ENCODE data around the gene CDKN2B-AS1.

DNA sequence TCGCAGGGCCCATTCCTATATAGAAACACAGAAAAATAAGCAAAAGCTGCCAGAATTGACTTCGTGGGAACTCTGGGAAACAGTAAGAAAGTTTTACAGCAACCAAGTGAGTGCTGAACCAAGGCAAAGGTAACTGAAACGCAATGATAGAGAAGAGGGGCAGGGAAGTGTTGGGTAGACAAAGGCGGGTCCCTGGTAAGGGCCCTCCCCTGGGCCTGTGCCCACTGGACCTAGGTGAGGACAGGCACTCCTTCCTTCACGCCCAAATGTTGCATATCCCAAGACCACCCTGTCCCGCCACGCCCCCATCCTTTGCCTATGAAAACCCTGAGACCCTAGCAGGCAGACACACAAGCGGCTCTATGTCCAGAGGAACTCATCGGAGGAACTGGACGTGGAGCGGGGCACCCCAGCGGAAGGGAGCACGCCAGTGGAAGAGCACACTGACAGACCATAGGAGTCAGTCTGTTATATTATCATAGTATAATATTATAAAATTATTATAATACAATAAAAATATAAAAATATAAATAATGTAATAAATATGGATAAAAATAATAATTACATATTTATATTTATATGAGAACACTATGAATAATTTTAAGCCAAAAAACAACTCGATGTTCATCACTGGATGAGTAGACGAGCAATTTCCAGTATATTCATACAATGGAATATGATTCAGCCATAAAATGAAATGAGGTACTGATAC lies 28.3 kb upstream of the CDKN2B-AS1 start:
- TF ChIP-seq, protein P1, sequence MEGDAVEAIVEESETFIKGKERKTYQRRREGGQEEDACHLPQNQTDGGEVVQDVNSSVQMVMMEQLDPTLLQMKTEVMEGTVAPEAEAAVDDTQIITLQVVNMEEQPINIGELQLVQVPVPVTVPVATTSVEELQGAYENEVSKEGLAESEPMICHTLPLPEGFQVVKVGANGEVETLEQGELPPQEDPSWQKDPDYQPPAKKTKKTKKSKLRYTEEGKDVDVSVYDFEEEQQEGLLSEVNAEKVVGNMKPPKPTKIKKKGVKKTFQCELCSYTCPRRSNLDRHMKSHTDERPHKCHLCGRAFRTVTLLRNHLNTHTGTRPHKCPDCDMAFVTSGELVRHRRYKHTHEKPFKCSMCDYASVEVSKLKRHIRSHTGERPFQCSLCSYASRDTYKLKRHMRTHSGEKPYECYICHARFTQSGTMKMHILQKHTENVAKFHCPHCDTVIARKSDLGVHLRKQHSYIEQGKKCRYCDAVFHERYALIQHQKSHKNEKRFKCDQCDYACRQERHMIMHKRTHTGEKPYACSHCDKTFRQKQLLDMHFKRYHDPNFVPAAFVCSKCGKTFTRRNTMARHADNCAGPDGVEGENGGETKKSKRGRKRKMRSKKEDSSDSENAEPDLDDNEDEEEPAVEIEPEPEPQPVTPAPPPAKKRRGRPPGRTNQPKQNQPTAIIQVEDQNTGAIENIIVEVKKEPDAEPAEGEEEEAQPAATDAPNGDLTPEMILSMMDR (IDR thresholded peaks at IDR 0.05; ENCODE audit: poor library complexity, severe bottlenecking) = no peak
- TF ChIP-seq EZH2 (IDR thresholded peaks at IDR 0.05; ENCODE audit: borderline replicate concordance, insufficient read depth, low read length, poor library complexity, severe bottlenecking) = no peak
- no peak for TF ChIP-seq EP300 (conservative IDR thresholded peaks at IDR 0.05; ENCODE audit: poor library complexity, severe bottlenecking)
- no peak for TF ChIP-seq RAD21 (conservative IDR thresholded peaks at IDR 0.05)
- no peak for TF ChIP-seq MXI1 (conservative IDR thresholded peaks at IDR 0.05; ENCODE audit: poor library complexity, severe bottlenecking)
- TF ChIP-seq, protein P2, sequence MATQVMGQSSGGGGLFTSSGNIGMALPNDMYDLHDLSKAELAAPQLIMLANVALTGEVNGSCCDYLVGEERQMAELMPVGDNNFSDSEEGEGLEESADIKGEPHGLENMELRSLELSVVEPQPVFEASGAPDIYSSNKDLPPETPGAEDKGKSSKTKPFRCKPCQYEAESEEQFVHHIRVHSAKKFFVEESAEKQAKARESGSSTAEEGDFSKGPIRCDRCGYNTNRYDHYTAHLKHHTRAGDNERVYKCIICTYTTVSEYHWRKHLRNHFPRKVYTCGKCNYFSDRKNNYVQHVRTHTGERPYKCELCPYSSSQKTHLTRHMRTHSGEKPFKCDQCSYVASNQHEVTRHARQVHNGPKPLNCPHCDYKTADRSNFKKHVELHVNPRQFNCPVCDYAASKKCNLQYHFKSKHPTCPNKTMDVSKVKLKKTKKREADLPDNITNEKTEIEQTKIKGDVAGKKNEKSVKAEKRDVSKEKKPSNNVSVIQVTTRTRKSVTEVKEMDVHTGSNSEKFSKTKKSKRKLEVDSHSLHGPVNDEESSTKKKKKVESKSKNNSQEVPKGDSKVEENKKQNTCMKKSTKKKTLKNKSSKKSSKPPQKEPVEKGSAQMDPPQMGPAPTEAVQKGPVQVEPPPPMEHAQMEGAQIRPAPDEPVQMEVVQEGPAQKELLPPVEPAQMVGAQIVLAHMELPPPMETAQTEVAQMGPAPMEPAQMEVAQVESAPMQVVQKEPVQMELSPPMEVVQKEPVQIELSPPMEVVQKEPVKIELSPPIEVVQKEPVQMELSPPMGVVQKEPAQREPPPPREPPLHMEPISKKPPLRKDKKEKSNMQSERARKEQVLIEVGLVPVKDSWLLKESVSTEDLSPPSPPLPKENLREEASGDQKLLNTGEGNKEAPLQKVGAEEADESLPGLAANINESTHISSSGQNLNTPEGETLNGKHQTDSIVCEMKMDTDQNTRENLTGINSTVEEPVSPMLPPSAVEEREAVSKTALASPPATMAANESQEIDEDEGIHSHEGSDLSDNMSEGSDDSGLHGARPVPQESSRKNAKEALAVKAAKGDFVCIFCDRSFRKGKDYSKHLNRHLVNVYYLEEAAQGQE (IDR thresholded peaks at IDR 0.05; ENCODE audit: borderline replicate concordance) = no peak

Measured in neural cell (in vitro differentiated cells).